Testis (tissue), 3 donors: ENCODE results near the gene FAM3B. TPM values are rescaled to one million over a fixed set of nuclear protein-coding genes. Genes with fewer than 3 reads are reported as not detected.

Experiments used
- DNase-seq: peaks from one replicate; pipeline ENCODE4 v3.0.0-alpha.2; 2019
- H3K27ac ChIP-seq, 2 donors: fragments of 200-600 bp; sonication (generic); one replicate each; pipeline ENCODE4 v1.5.1; 2019
- H3K27me3 ChIP-seq: fragments of 200-600 bp; sonication (generic); one replicate; pipeline ENCODE4 v1.5.1; 2019
- H3K36me3 ChIP-seq: fragments of 200-600 bp; sonication (generic); one replicate; pipeline ENCODE4 v1.5.1; 2017; ENCODE audit warnings: low read depth; ENCODE audit errors: missing control alignments
- H3K4me1 ChIP-seq: fragments of 200-600 bp; sonication (generic); one replicate; pipeline ENCODE4 v1.5.1; 2019
- H3K4me3 ChIP-seq, 2 donors: fragments of 200-600 bp; sonication (generic); one replicate each; pipeline ENCODE4 v1.5.1; 2017 to 2019
- H3K9me3 ChIP-seq: fragments of 200-600 bp; sonication (generic); one replicate; pipeline ENCODE4 v1.5.1; 2017
- POLR2A ChIP-seq: fragments of 450-650 bp; IDR thresholded peaks from one replicate; pipeline ENCODE4 v1.6.1; 2017; ENCODE audit warnings: antibody characterized with exemption, mild to moderate bottlenecking, moderate library complexity
- WGBS, 2 donors: methylation state at CpG; one replicate each; pipeline ENCODE4 v1.1.5; 2018; 5-methylcytosine and 5-hydroxymethylcytosine counted together
- intact Hi-C: fragments of 100-400 bp; cut with DNase I; formaldehyde crosslinking; loops from one replicate; pipeline ENCODE4 v1.15.1; 2023; ENCODE audit warnings: low total_unique reads
- polyA plus RNA-seq: library from polyadenylated mRNA; stranded (reverse); fragments of 350-450 nt; fragmentation: Illumina TruSeq; extraction: RNeasy Lipid Tissue Mini Kit (QIAGEN cat#74804); gene quantifications from one replicate; pipeline ENCODE4 v1.2.3, GENCODE V29; 2014; ENCODE audit warnings: low read depth, low replicate concordance; ENCODE audit not compliant: insufficient read depth
- total RNA-seq, 2 donors: library from RNA; depleted of rRNA; stranded (reverse); fragments of >200 nt; gene quantifications; one replicate each; pipeline ENCODE4 v1.2.3, GENCODE V29; 2016
- TF ChIP-seq, protein P1 (sequence below), 3 experiments: fragments of 450-650 bp in 2 of 3; fragments of 200-600 bp in 1 of 3; sonication (generic) in 1 of 3; IDR thresholded peaks; one replicate each; pipeline ENCODE4 v1.5.1; 2016 to 2019; ENCODE audit warnings: antibody characterized with exemption in 3 of 3, mild to moderate bottlenecking in 2 of 3, moderate library complexity in 1 of 3

The FAM3B gene
- total and polyA plus RNA-seq, 3 donors from 2014 or later, result 4.9 to 14.1 (median 9.4) TPM

DNA sequence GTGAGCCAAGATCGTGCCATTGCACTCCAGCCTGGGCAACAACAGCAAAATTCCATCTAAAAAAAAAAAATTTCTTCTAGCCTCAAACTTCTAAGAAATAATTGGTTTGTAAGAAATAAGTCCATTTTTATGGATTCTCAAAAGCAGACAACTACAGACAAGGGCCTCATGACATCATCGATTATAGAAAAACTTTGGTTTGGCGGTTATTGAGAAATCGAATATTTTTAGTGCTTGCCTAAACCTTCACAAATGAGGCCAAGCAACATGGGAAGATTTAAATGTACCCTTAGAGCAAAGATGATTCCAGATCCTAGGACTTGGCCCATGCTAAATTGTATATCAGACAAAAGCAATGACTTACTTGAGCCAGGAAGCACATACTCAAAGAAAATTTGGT is 81.7 kb downstream of the FAM3B start:
- peaks cover 6% of the 10 kb centered on the region for H3K4me1 ChIP-seq
- H3K4me3 ChIP-seq, result no peak overlapping the region
- H3K27ac ChIP-seq, result no peak overlapping the region
- no peaks in the 10 kb centered on the region for H3K9me3 ChIP-seq
- H3K36me3 ChIP-seq, result no peaks in the 10 kb centered on the region
- WGBS, 2 donors, result 95% methylated on average over 4 of the region's 4 CpGs
- intact Hi-C loops, result no loop called here
- TF ChIP-seq, protein P1, sequence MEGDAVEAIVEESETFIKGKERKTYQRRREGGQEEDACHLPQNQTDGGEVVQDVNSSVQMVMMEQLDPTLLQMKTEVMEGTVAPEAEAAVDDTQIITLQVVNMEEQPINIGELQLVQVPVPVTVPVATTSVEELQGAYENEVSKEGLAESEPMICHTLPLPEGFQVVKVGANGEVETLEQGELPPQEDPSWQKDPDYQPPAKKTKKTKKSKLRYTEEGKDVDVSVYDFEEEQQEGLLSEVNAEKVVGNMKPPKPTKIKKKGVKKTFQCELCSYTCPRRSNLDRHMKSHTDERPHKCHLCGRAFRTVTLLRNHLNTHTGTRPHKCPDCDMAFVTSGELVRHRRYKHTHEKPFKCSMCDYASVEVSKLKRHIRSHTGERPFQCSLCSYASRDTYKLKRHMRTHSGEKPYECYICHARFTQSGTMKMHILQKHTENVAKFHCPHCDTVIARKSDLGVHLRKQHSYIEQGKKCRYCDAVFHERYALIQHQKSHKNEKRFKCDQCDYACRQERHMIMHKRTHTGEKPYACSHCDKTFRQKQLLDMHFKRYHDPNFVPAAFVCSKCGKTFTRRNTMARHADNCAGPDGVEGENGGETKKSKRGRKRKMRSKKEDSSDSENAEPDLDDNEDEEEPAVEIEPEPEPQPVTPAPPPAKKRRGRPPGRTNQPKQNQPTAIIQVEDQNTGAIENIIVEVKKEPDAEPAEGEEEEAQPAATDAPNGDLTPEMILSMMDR (IDR thresholded peaks at IDR 0.05), result no peak
- no peak for TF ChIP-seq POLR2A
- no peaks in the 10 kb centered on the region for H3K27me3 ChIP-seq
- no peak for DNase-seq

DNA sequence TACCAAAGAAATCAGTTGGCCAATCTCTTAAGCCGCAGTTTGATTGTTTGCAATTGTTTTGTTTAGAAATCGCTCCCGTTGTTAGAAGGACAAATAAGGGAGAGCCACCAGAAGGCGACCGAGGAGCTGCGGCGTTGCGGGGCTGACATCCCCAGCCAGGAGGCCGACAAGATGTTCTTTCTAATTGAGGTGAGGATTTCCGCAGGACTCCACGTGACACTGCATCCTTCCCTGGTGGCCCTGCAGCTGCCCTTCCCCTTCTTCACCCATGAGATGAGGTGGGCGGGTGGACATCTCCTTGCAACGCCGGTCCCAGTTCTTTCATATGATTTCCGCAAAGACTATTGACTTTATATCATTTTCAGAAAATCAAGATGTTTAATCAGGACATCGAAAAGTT is 82.2 kb downstream of the FAM3B start:
- intact Hi-C loops, result no loop called here
- TF ChIP-seq, protein P1 (IDR thresholded peaks at IDR 0.05), result no peak
- TF ChIP-seq POLR2A, result no peak

DNA sequence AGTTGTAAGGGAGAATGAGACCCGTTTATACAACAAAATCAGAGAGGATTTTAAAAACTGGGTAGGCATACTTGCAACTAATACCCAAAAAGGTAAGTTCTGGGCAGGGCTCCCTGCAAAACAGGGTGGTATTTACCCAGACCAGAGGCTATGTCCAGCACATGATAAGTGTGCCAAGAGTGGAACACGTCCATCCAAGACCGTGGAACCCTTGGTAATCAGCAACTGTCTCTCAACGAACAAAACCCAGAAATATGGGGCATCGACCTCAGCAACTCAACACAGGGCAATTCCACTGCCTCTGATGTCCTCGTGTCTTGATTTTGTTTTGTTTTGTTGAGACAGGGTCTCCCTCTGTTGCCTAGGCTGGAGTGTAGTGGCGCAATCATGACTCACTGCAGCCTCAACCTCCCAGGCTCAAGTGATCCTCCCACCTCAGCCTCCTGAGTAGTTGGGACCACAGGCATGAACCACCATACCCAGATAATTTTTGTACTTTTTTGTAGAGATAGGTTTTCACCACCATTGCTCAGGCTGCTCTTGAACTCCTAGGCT is 82.7 kb downstream of the FAM3B start:
- no peaks in the 10 kb centered on the region for H3K9me3 ChIP-seq
- H3K4me3 ChIP-seq, result no peak overlapping the region
- no peak overlapping the region for H3K27ac ChIP-seq
- H3K4me1 ChIP-seq, result peaks cover 6% of the 10 kb centered on the region
- no peak for TF ChIP-seq POLR2A
- TF ChIP-seq, protein P1 (IDR thresholded peaks at IDR 0.05), result no peak
- H3K36me3 ChIP-seq, result no peaks in the 10 kb centered on the region
- DNase-seq, result no peak
- intact Hi-C loops, result no loop called here
- H3K27me3 ChIP-seq, result no peaks in the 10 kb centered on the region
- WGBS, 2 donors, result 91 to 95% methylated on average over 7 of the region's 7 CpGs

More for the DNA sequence above, 82.2 kb downstream of the FAM3B start:
- Histone ChIP-seq H3K4me1 (peaks cover 6% of the 10 kb centered on the region), H3K27me3 (no peaks in the 10 kb centered on the region), H3K4me3 (no peak overlapping the region), H3K36me3 (no peaks in the 10 kb centered on the region), H3K27ac (no peak overlapping the region), H3K9me3 (no peaks in the 10 kb centered on the region)
- 97 to 98% methylated on average over 16 of the region's 16 CpGs for WGBS, 2 donors
- DNase-seq, result no peak

DNA sequence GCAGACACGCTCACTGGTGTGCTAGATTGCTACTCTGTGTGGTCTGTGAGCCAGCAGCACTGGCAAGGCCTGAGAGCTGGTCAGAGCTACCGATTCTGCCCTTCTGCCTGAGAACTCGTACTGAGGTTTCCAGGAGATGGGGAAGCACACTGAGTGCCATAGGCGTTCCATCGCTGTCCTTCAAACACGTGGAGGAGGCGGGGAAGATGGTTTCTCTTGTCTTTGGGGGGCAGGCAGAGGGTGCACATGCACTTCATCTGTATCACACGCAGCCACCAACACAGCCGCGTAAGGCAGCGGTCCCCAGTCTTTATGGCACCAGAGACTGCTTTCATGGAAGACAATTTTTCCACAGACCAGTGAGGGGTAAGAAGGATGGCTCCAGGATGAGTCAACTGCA is 85.6 kb downstream of the FAM3B start:
- TF ChIP-seq POLR2A, result no peak
- TF ChIP-seq, protein P1 (IDR thresholded peaks at IDR 0.05), result no peak
- DNase-seq, result no peak
- Histone ChIP-seq H3K4me3 (no peak overlapping the region), H3K27me3 (no peaks in the 10 kb centered on the region), H3K27ac (no peak overlapping the region), H3K36me3 (no peaks in the 10 kb centered on the region), H3K9me3 (no peaks in the 10 kb centered on the region), H3K4me1 (peaks cover under 1% of the 10 kb centered on the region)
- intact Hi-C loops, result no loop called here
- 90 to 95% methylated on average over 8 to 11 of the region's 11 CpGs for WGBS, 2 donors

DNA sequence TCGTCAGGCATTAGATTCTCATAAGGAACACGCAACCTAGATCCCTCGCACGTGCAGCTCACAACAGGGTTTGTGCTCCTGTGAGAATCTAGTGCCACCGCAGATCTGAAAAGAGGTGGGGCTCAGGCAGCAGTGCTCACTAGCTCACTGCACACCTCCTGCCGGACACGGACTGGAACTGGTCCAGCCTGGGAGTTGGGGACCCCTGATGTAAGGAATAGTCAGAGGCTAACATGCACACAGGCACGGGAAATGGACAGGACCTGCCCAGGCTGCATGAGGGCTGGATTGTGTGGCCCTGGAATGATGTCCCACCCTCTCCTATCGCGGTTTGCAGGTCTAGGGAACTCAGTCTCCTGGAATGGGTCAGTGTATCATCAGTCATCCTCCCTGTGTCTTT is 86.2 kb downstream of the FAM3B start:
- Histone ChIP-seq H3K27ac (no peak overlapping the region), H3K36me3 (no peaks in the 10 kb centered on the region), H3K27me3 (no peaks in the 10 kb centered on the region), H3K9me3 (no peaks in the 10 kb centered on the region), H3K4me3 (no peak overlapping the region), H3K4me1 (no peaks in the 10 kb centered on the region)
- 91 to 96% methylated on average over 8 to 10 of the region's 10 CpGs for WGBS, 2 donors
- intact Hi-C loops, result no loop called here
- no peak for DNase-seq
- no peak for TF ChIP-seq POLR2A
- TF ChIP-seq, protein P1 (IDR thresholded peaks at IDR 0.05), result no peak
